ENCODE data around the gene C6orf120. TPM values are rescaled to one million over a fixed set of nuclear protein-coding genes. Genes with fewer than 3 reads are reported as not detected.

The C6orf120 gene
- total and polyA plus RNA-seq, 2 of the 13 experiments (the other 11 are each of a cell fraction or from before 2014, with no cell fraction given) = 21.7 to 29.9 TPM

GRCh38 chr6:169701954-169702839 is at the start of gene C6orf120, which contains the start of gene WDR27 (continued):
- TF ChIP-seq, protein P1, sequence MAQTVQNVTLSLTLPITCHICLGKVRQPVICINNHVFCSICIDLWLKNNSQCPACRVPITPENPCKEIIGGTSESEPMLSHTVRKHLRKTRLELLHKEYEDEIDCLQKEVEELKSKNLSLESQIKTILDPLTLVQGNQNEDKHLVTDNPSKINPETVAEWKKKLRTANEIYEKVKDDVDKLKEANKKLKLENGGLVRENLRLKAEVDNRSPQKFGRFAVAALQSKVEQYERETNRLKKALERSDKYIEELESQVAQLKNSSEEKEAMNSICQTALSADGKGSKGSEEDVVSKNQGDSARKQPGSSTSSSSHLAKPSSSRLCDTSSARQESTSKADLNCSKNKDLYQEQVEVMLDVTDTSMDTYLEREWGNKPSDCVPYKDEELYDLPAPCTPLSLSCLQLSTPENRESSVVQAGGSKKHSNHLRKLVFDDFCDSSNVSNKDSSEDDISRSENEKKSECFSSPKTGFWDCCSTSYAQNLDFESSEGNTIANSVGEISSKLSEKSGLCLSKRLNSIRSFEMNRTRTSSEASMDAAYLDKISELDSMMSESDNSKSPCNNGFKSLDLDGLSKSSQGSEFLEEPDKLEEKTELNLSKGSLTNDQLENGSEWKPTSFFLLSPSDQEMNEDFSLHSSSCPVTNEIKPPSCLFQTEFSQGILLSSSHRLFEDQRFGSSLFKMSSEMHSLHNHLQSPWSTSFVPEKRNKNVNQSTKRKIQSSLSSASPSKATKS (CRISPR knock-in tag; IDR thresholded peaks at IDR 0.05) = no peak; the same call in 1 of the 2 replicates
- TF ChIP-seq ZKSCAN8 (CRISPR knock-in tag; IDR thresholded peaks at IDR 0.05; ENCODE audit: borderline replicate concordance) = no peak; the same call in 1 of the 2 replicates
- no peak; the same call in 1 of the 2 replicates for TF ChIP-seq ZNF598 (CRISPR knock-in tag; IDR thresholded peaks at IDR 0.05; ENCODE audit: borderline replicate concordance)
- TF ChIP-seq TEAD2 (CRISPR knock-in tag; IDR thresholded peaks at IDR 0.05) = no peak
- peak; percentile 68 for TF ChIP-seq ZNF781 (CRISPR knock-in tag; IDR thresholded peaks at IDR 0.05; ENCODE audit: borderline replicate concordance, not compliant biosample characterization)
- TF ChIP-seq ZNF276 (CRISPR knock-in tag; IDR thresholded peaks at IDR 0.05; ENCODE audit: low read depth) = 0 out of 2 replicates have a peak, but pooled peaks have one; percentile 41
- no peak for TF ChIP-seq MAFK (conservative IDR thresholded peaks at IDR 0.05 in 1 of 2, IDR thresholded peaks at IDR 0.05 in 1 of 2; ENCODE audit: low read length in 2 of 2)
- TF ChIP-seq, protein P2, sequence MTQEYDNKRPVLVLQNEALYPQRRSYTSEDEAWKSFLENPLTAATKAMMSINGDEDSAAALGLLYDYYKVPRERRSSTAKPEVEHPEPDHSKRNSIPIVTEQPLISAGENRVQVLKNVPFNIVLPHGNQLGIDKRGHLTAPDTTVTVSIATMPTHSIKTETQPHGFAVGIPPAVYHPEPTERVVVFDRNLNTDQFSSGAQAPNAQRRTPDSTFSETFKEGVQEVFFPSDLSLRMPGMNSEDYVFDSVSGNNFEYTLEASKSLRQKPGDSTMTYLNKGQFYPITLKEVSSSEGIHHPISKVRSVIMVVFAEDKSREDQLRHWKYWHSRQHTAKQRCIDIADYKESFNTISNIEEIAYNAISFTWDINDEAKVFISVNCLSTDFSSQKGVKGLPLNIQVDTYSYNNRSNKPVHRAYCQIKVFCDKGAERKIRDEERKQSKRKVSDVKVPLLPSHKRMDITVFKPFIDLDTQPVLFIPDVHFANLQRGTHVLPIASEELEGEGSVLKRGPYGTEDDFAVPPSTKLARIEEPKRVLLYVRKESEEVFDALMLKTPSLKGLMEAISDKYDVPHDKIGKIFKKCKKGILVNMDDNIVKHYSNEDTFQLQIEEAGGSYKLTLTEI (CRISPR knock-in tag; conservative IDR thresholded peaks at IDR 0.05) = no peak; the same call in 1 of the 2 replicates
- TF ChIP-seq SAP130 (CRISPR knock-in tag; IDR thresholded peaks at IDR 0.05; ENCODE audit: low read depth) = peak; percentile 98
- no peak for TF ChIP-seq ZNF282 (IDR thresholded peaks at IDR 0.05; ENCODE audit: partially characterized antibody)
- 0 out of 2 replicates have a peak, but pooled peaks have one; percentile 84 for TF ChIP-seq ZSCAN31 (CRISPR knock-in tag; IDR thresholded peaks at IDR 0.05; ENCODE audit: low read depth)
- peak; percentile 13; the same call in 1 of the 2 replicates for TF ChIP-seq ISL2 (CRISPR knock-in tag; IDR thresholded peaks at IDR 0.05)
- peak in 1 of 2 experiments; percentile 75; a peak in 2 of 4 replicates for TF ChIP-seq ATF4 (CRISPR knock-in tag; IDR thresholded peaks at IDR 0.05)
- no peak for TF ChIP-seq ATF7 (IDR thresholded peaks at IDR 0.05)
- peak; percentile 35; the same call in 1 of the 2 replicates for TF ChIP-seq ATF7 (CRISPR knock-in tag; IDR thresholded peaks at IDR 0.05)
- TF ChIP-seq NFKBIZ (CRISPR knock-in tag; IDR thresholded peaks at IDR 0.05) = peak; percentile 68
- TF ChIP-seq ZNF501 (CRISPR knock-in tag; IDR thresholded peaks at IDR 0.05) = peak; percentile 98
- peak; percentile 83 for TF ChIP-seq ZNF383 (CRISPR knock-in tag; IDR thresholded peaks at IDR 0.05; ENCODE audit: borderline replicate concordance)
- peak; percentile 54 for TF ChIP-seq CTCF (CRISPR knock-in tag; IDR thresholded peaks at IDR 0.05)
- TF ChIP-seq U2AF2 (IDR thresholded peaks at IDR 0.05; ENCODE audit: low read depth, low read length) = no peak
